ENCODE results near the gene GAL3ST2. TPM values are rescaled to one million over a fixed set of nuclear protein-coding genes. Genes with fewer than 3 reads are reported as not detected.

Gene GAL3ST2
- total and polyA plus RNA-seq, 2 of the 8 experiments (the other 6 are each of a cell fraction or from before 2014, with no cell fraction given) = not detected

GRCh38 chr2:241809383-241810306 lies 33.0 kb downstream of the GAL3ST2 start:
- Histone ChIP-seq H3K27ac (ENCODE audit: low read depth, low read length) (no peak overlapping the region), H2BK120ac (replicated peaks; ENCODE audit: low read depth, low read length) (peak overlapping the region; percentile 35), H4K5ac (ENCODE audit: insufficient read length, low read depth, low read length) (no peak overlapping the region), H2BK15ac (ENCODE audit: low read length) (0 out of 2 replicates have a peak overlapping the region, but pooled peaks have one; percentile 40), H3K9me3 (ENCODE audit: insufficient read depth in 2 of 2, low read depth in 1 of 2, low read length in 1 of 2) (no peaks in the 10 kb centered on the region), H3K18ac (ENCODE audit: extremely low read depth, low read length) (no peak overlapping the region), H2BK12ac (ENCODE audit: low read depth, low read length) (peak overlapping the region; percentile 55; the same call in 1 of the 2 replicates), H3K4ac (replicated peaks; ENCODE audit: insufficient read length, low read depth, low read length) (no peak overlapping the region), H3K4me3 (ENCODE audit: extremely low read depth in 1 of 4, insufficient read depth in 2 of 4, low read depth in 3 of 4, low read length in 4 of 4) (no peak overlapping the region), H2BK5ac (ENCODE audit: low read depth, low read length) (no peak overlapping the region), H3K9ac (replicated peaks in 1 of 4; ENCODE audit: extremely low read depth in 1 of 4, low read depth in 3 of 4, low read length in 3 of 4) (no peak overlapping the region), H3K36me3 (ENCODE audit: control insufficient read depth in 2 of 4, insufficient read depth in 4 of 4, low read length in 3 of 4) (no peaks in the 10 kb centered on the region), H3K79me2 (ENCODE audit: control insufficient read depth in 1 of 2, insufficient read depth in 2 of 2, low read length in 2 of 2) (no peaks in the 10 kb centered on the region), H2AK5ac (ENCODE audit: low read depth, low read length) (no peak overlapping the region; the same call in 1 of the 2 replicates), H2BK20ac (ENCODE audit: low read length) (no peak overlapping the region), H3K23me2 (ENCODE audit: low read depth, low read length) (no peaks in the 10 kb centered on the region), H3K4me1 (replicated peaks in 1 of 4; ENCODE audit: control insufficient read depth in 3 of 4, insufficient read depth in 4 of 4, low read length in 3 of 4) (peaks cover 2 to 13% (median 6%) of the 10 kb centered on the region in 4 experiments), H3K4me2 (ENCODE audit: insufficient read depth in 1 of 2, low read depth in 2 of 2, low read length in 2 of 2) (no peak overlapping the region), H3K56ac (replicated peaks; ENCODE audit: insufficient read length, low read depth, low read length) (no peak overlapping the region), H2AFZ (ENCODE audit: low read length) (no peak overlapping the region), H4K91ac (replicated peaks; ENCODE audit: insufficient read length, low read length) (peak overlapping the region; percentile 40), H4K20me1 (replicated peaks in 1 of 2; ENCODE audit: control insufficient read depth in 1 of 2, insufficient read depth in 2 of 2, low read length in 2 of 2) (no peaks in the 10 kb centered on the region), H3K23ac (ENCODE audit: insufficient read length) (no peak overlapping the region), H3K14ac (ENCODE audit: insufficient read length) (no peak overlapping the region), H4K8ac (ENCODE audit: extremely low read depth, insufficient read depth, low read length) (no peak overlapping the region; the same call in none of the 2 replicates), H3K79me1 (ENCODE audit: low read depth, low read length) (no peaks in the 10 kb centered on the region), H3K27me3 (replicated peaks in 1 of 4; ENCODE audit: control insufficient read depth in 3 of 4, extremely low read depth in 1 of 4, insufficient read depth in 3 of 4, low read length in 3 of 4) (peaks cover 0 to 2% (median 0%) of the 10 kb centered on the region in 4 experiments; a peak in 3 of 7 replicates)
- FAIRE-seq (no peak), DNase-seq (ENCODE audit: low read depth in 1 of 2, low spot score in 2 of 2) (no peak)
- 84% methylated on average over 17 of the region's 29 CpGs; no CpG with 5 or more reads in 1 of the 2 experiments for WGBS, 2 experiments (ENCODE audit: extremely low coverage in 1 of 2, insufficient coverage in 1 of 2, insufficient read length in 1 of 2, insufficient replicate concordance in 2 of 2, low coverage in 1 of 2, low lambda C conversion rate in 2 of 2, missing lambda C conversion rate in 1 of 2)
- ChIA-PET CTCF (ENCODE audit: partially characterized antibody) (interaction anchor here (1.1 to 1.4 kb wide), 3 partner anchors 32 to 91 kb away, joined by 3 to 10 read pairs (median 5); a partner anchor contains a TSS), POLR2A (ENCODE audit: partially characterized antibody) (interaction anchor here (1.0 to 3.0 kb wide), 2 partner anchors 34 to 108 kb away, joined by 3 to 11 read pairs; partner anchors contain the start of genes GAL3ST2 and ING5)
- no peak for TF ChIP-seq RNF2 (IDR thresholded peaks at IDR 0.05; ENCODE audit: borderline replicate concordance, low read depth, low read length, missing control alignments, poor library complexity, severe bottlenecking)
- TF ChIP-seq RAD21 (IDR thresholded peaks at IDR 0.05 in 1 of 2, conservative IDR thresholded peaks at IDR 0.05 in 1 of 2; ENCODE audit: low read depth in 2 of 2, low read length in 2 of 2) = no peak
- no peak for TF ChIP-seq KDM1A (IDR thresholded peaks at IDR 0.05; ENCODE audit: borderline replicate concordance, low read length)
- no peak for TF ChIP-seq ZNF274 (IDR thresholded peaks at IDR 0.05; ENCODE audit: borderline replicate concordance, extremely low read depth, low read length)
- TF ChIP-seq RXRA (IDR thresholded peaks at IDR 0.05; ENCODE audit: insufficient read depth, low read depth, low read length) = no peak
- TF ChIP-seq YY1 (IDR thresholded peaks at IDR 0.05; ENCODE audit: low read depth, low read length) = no peak
- TF ChIP-seq HDAC6 (IDR thresholded peaks at IDR 0.05; ENCODE audit: low read depth, low read length) = no peak
- TF ChIP-seq SIRT6 (IDR thresholded peaks at IDR 0.05; ENCODE audit: low read length) = no peak
- TF ChIP-seq E2F6 (IDR thresholded peaks at IDR 0.05) = no peak
- no peak for TF ChIP-seq CHD1 (IDR thresholded peaks at IDR 0.05; ENCODE audit: low read depth, low read length)

Measured in H1 (cell line).